Loucy (cell line): Measurements from ENCODE around the gene HTR2A.

Experiments used
- EZH2phosphoT487 ChIP-seq: fragments of 200-600 bp; IDR thresholded peaks from 2 replicates; pipeline ENCODE4 v1.6.1; 2018; ENCODE audit warnings: antibody characterized with exemption, mild to moderate bottlenecking, moderate library complexity, borderline replicate concordance
- TF ChIP-seq, protein P1 (sequence below): fragments of 200-600 bp; sonication (generic); conservative IDR thresholded peaks from 2 replicates; pipeline ENCODE4 v1.5.1; 2014; ENCODE audit warnings: mild to moderate bottlenecking, antibody characterized with exemption, low read length

DNA sequence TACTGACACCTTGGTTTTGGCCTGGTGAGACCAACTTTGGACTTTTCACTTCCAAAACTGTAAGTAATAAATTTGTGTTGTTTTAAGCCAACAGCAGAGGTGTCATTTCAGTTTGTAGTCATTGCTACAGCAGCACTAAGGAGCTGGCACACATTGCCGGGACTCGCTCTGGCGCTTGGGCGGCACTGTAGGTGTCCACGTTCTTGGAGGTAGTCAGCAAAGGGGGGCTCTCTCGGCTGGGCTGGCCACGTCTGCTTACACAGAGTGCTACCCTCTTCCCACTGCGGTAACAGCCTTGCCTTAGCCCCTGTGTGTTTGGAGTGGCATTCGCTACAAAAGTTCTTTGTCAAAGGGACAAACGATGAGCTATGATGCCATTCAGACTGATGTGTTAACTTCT, 44.7 kb downstream of the HTR2A start:
- TF ChIP-seq, protein P1, sequence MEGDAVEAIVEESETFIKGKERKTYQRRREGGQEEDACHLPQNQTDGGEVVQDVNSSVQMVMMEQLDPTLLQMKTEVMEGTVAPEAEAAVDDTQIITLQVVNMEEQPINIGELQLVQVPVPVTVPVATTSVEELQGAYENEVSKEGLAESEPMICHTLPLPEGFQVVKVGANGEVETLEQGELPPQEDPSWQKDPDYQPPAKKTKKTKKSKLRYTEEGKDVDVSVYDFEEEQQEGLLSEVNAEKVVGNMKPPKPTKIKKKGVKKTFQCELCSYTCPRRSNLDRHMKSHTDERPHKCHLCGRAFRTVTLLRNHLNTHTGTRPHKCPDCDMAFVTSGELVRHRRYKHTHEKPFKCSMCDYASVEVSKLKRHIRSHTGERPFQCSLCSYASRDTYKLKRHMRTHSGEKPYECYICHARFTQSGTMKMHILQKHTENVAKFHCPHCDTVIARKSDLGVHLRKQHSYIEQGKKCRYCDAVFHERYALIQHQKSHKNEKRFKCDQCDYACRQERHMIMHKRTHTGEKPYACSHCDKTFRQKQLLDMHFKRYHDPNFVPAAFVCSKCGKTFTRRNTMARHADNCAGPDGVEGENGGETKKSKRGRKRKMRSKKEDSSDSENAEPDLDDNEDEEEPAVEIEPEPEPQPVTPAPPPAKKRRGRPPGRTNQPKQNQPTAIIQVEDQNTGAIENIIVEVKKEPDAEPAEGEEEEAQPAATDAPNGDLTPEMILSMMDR: no peak
- no peak for TF ChIP-seq EZH2phosphoT487
